OCI-LY3 (cell line): Measurements from ENCODE around the gene USP53.

Experiments used
- CTCF ChIP-seq: fragments of 200-600, 300-600 bp; sonication (generic); IDR thresholded peaks from 2 replicates; pipeline ENCODE4 v1.5.1; 2014; ENCODE audit warnings: antibody characterized with exemption, low read length, low read depth
- EZH2phosphoT487 ChIP-seq: fragments of 200-600 bp; shearing (Covaris generic); IDR thresholded peaks from 2 replicates; pipeline ENCODE4 v1.6.1; 2018; ENCODE audit warnings: antibody characterized with exemption, mixed run types, low read depth

- TF ChIP-seq CTCF (no peak), EZH2phosphoT487 (no peak)
Measured at GRCh38 chr4:119268466-119268865, 56.0 kb downstream of the USP53 start.
